GM23248 (cell line): Measurements from ENCODE around the gene NDUFS6.

Experiments
- EZH2 ChIP-seq: fragments of 200-600 bp; sonication (generic); IDR thresholded peaks from 2 replicates; pipeline ENCODE4 v1.6.1; 2018; ENCODE audit warnings: antibody characterized with exemption, mild to moderate bottlenecking; ENCODE audit not compliant: insufficient read depth, poor library complexity, severe bottlenecking
- EZH2phosphoT487 ChIP-seq: fragments of 200-600 bp; sonication (generic); IDR thresholded peaks from 2 replicates; pipeline ENCODE4 v1.6.1; 2018; ENCODE audit warnings: antibody characterized with exemption, moderate library complexity, mild to moderate bottlenecking, low read depth; ENCODE audit not compliant: insufficient read depth

DNA sequence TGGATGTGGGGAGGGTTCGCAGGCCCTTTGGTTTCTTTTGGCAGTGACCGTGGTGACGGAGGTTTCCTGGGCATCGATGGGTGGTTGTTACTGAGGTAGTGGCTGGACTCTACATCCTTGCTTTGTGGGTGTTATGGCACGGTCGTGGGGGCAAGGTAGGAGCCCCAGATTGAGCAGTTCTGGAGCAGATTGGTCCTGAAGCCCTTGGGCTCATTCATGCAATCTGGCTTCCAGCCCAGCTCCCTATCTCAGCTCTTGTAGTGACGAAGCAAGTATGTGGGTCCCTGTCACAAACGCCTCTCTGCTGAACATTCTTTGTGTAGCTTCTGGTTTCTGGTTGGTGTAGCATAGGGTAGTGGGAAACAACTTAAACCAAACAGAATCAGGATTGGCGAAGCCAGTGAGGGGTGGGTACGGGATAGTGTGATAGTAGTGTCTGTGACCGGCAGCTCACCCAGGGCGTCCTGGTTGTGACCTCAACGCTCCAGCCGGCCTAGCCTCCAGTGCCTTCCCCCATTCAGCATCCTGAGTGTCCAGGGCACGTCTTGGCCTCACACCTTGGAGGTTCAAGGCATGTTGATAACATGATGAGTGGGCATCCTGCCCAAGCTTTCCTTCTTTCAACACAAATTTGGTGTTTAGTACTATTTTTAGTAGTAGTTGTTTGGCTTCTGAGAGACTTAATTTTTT, 2.9 kb downstream of the NDUFS6 start:
- TF ChIP-seq EZH2phosphoT487: no peak
- no peak for TF ChIP-seq EZH2
